ENCODE data around the gene NEBL. TPM values are rescaled to one million over a fixed set of nuclear protein-coding genes. Genes with fewer than 3 reads are reported as not detected.

NEBL gene
- total RNA-seq, 4 donors from 2014 or later = 52.0 to 100 (median 62.3) TPM

DNA sequence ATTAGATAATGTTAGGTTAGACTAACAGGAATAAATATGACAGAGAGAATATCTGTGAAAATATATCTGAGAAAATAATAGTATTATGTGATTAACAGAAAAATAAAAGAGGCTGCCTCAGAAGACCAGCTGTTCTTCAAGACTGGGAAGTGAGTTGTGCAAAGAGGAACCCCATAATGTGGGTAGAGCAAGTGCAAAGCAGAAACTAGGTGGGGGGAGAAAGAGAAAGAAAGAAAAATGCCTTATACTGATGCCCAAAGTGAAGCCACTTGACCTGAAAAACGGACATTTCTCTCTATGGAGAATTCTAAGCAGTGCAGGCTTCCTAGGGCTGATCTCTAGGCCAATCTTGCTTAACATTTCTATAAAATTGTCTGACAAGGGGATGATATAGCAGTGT is 3.8 kb downstream of the NEBL start:
- no peak for TF ChIP-seq POLR2A (IDR thresholded peaks at IDR 0.05)
- TF ChIP-seq, protein P1, sequence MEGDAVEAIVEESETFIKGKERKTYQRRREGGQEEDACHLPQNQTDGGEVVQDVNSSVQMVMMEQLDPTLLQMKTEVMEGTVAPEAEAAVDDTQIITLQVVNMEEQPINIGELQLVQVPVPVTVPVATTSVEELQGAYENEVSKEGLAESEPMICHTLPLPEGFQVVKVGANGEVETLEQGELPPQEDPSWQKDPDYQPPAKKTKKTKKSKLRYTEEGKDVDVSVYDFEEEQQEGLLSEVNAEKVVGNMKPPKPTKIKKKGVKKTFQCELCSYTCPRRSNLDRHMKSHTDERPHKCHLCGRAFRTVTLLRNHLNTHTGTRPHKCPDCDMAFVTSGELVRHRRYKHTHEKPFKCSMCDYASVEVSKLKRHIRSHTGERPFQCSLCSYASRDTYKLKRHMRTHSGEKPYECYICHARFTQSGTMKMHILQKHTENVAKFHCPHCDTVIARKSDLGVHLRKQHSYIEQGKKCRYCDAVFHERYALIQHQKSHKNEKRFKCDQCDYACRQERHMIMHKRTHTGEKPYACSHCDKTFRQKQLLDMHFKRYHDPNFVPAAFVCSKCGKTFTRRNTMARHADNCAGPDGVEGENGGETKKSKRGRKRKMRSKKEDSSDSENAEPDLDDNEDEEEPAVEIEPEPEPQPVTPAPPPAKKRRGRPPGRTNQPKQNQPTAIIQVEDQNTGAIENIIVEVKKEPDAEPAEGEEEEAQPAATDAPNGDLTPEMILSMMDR (IDR thresholded peaks at IDR 0.05) = no peak
- no peak for DNase-seq (ENCODE audit: low spot score in 2 of 2)
- no peak overlapping the region for H3K4me3 ChIP-seq (ENCODE audit: low read depth, poor library complexity, severe bottlenecking)
- intact Hi-C loops (cut with DNase I; ENCODE audit: low total_unique reads) = no loop called here
- WGBS, 2 donors = 64 to 86% methylated on average over 1 of the region's 1 CpG

DNA sequence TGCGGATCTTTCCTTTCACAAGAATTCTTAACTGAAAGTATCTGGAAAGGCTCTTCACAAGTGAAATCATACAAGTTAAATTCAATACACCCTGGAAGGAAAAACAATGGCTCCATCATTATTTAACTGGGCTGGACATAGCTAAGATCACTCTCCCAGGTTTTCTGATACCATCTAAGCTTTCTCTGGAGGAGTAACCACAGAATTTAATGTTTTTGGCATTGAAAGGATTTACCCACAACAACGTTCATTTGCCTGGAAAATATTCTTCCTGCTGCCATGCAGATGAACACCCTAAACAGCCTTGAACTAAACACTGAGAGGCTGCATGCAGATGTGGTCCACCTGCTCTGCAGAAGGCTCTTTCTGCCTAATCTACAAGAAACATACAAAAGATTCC is 4.3 kb downstream of the NEBL start:
- no peak for DNase-seq (ENCODE audit: low spot score in 2 of 2)
- 53 to 66% methylated on average over 2 of the region's 2 CpGs for WGBS, 2 donors
- H3K4me3 ChIP-seq (ENCODE audit: low read depth, poor library complexity, severe bottlenecking) = no peak overlapping the region
- TF ChIP-seq POLR2A (IDR thresholded peaks at IDR 0.05) = no peak
- TF ChIP-seq, protein P1 (IDR thresholded peaks at IDR 0.05) = no peak
- intact Hi-C loops (cut with DNase I; ENCODE audit: low total_unique reads) = no loop called here

DNA sequence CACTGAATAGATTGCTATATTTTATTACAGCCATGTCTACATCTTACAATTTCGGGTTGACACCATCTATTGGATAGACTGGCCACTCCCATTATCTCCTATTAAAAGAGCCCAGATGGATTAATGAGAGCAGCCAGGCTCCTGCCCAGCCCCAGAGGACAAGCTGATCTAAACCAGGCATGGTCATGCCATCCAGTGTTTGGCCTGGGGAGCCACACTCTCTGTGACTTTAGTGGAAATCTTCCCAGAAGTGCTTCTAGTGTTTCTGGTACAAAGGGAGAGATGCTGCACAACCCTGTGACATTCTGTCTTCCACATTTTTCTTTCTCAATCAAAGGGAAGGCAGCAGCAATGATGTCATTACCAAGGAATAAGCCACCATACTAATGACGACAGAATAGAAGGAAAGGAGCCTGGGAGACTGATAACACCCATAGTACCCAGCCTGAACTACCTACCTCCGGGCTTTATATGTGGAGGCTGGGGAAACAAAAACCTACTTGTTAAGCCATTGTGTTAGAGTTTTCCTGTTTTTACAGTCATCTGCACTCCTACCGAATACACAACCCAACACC is 5.0 kb downstream of the NEBL start:
- H3K4me3 ChIP-seq (ENCODE audit: low read depth, poor library complexity, severe bottlenecking) = no peak overlapping the region
- no peak for TF ChIP-seq POLR2A (IDR thresholded peaks at IDR 0.05)
- TF ChIP-seq, protein P1 (IDR thresholded peaks at IDR 0.05) = no peak
- DNase-seq (ENCODE audit: low spot score in 2 of 2) = no peak
- intact Hi-C loops (cut with DNase I; ENCODE audit: low total_unique reads) = no loop called here
- 85 to 86% methylated on average over 4 of the region's 4 CpGs for WGBS, 2 donors

DNA sequence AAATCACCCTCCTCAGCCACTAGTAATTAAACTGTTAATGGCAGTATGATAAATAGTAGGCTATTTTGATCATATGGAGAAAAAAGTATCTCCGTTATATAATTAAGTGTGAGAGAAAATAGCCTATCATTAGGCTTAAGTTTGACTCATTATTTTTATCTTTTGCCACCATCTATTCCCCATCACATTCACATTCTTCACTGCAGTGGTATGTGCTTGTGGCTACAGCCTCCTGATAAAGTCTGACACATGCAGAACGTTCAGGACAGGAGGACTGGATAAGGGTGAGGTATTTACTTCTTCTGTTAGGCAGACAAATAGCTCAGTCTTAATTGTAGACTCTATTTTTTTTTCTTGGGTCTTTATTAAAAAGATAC is 5.8 kb downstream of the NEBL start:
- DNase-seq (ENCODE audit: low spot score in 2 of 2) = no peak
- H3K4me3 ChIP-seq (ENCODE audit: low read depth, poor library complexity, severe bottlenecking) = no peak overlapping the region
- intact Hi-C loops (cut with DNase I; ENCODE audit: low total_unique reads) = no loop called here
- WGBS, 2 donors = 43 to 44% methylated on average over 2 of the region's 2 CpGs
- TF ChIP-seq POLR2A (IDR thresholded peaks at IDR 0.05) = no peak
- TF ChIP-seq, protein P1 (IDR thresholded peaks at IDR 0.05) = no peak

DNA sequence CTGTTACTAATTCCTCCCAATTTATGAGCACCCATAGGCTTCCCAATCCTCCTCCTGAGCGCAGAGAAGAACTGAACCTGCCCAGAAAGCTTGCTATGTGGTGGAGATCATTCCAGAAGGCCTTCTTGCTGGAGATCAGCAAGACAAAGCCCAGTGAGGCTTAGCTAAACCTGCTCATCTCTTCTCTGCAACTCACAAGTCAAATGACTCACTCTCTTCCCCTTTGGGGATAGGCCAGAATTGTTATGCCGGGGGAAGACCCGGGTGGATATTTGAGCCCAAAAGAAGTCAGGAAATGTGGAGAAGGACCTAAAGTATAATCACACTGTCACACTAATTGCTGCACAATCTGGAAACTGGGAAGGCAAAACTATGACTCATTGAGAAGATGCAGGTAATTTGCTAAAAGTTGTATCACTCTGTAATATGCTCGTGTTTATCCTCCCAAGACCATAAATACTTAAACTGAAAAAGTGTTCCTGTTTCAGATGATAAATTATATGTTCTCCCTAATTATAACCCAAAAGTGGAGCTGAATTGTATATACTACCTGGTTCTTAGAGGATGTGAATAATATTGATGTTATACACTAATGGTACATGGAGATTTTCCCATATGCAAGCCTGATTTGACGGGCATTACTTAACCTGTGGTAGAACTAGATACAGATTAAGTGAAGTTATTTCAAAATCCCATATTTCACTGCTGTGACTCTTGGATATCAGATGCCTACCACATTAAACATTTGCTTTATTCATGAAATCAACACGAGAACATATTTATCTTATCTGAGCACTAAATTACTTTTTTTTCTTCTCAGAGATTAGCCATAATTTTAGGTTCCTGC is 6.4 kb downstream of the NEBL start:
- H3K4me3 ChIP-seq (ENCODE audit: low read depth, poor library complexity, severe bottlenecking) = no peak overlapping the region
- DNase-seq (ENCODE audit: low spot score in 2 of 2) = no peak
- TF ChIP-seq POLR2A (IDR thresholded peaks at IDR 0.05) = no peak
- TF ChIP-seq, protein P1 (IDR thresholded peaks at IDR 0.05) = no peak
- 54 to 67% methylated on average over 6 of the region's 6 CpGs for WGBS, 2 donors
- intact Hi-C loops (cut with DNase I; ENCODE audit: low total_unique reads) = no loop called here
